ENCODE results near the gene SPOPL. TPM values are rescaled to one million over a fixed set of nuclear protein-coding genes. Genes with fewer than 3 reads are reported as not detected.

SPOPL gene
- total and polyA plus RNA-seq, 3 donors from 2014 or later = 9.1 to 14.2 (median 10.6) TPM

- intact Hi-C loops (cut with DNase I; ENCODE audit: low total_unique reads) = no loop called here
- Histone ChIP-seq H3K27ac (peak overlapping the region in 1 of 2 donors; percentile 93), H3K27me3 (no peaks in the 10 kb centered on the region), H3K36me3 (ENCODE audit: low read depth, missing control alignments) (no peaks in the 10 kb centered on the region), H3K4me3 (peak overlapping the region in 1 of 2 donors; percentile 88), H3K9me3 (no peaks in the 10 kb centered on the region), H3K4me1 (peaks cover 18% of the 10 kb centered on the region)
- no peak for TF ChIP-seq CTCF (IDR thresholded peaks at IDR 0.05)
- no peak for TF ChIP-seq POLR2A (IDR thresholded peaks at IDR 0.05)
- no peak for DNase-seq
- 10 to 39% methylated on average over 2 of the region's 2 CpGs for WGBS, 2 donors
Observed at GRCh38 chr2:138503087-138503442, 1.5 kb downstream of the SPOPL start.

- H3K27me3 ChIP-seq = no peaks in the 10 kb centered on the region
- 12 to 17% methylated on average over 3 of the region's 3 CpGs for WGBS, 2 donors
- H3K27ac ChIP-seq = no peak overlapping the region
- no peak for TF ChIP-seq POLR2A (IDR thresholded peaks at IDR 0.05)
- TF ChIP-seq CTCF (IDR thresholded peaks at IDR 0.05) = no peak
- H3K4me1 ChIP-seq = peaks cover 18% of the 10 kb centered on the region
- no peaks in the 10 kb centered on the region for H3K36me3 ChIP-seq (ENCODE audit: low read depth, missing control alignments)
- intact Hi-C loops (cut with DNase I; ENCODE audit: low total_unique reads) = no loop called here
- no peak overlapping the region for H3K4me3 ChIP-seq
- H3K9me3 ChIP-seq = no peaks in the 10 kb centered on the region
- DNase-seq = no peak
Observed at GRCh38 chr2:138503652-138504051, 2.1 kb downstream of the SPOPL start.

- no peak overlapping the region for H3K27ac ChIP-seq
- H3K4me3 ChIP-seq = no peak overlapping the region
- no peaks in the 10 kb centered on the region for H3K27me3 ChIP-seq
- DNase-seq = no peak
- no peaks in the 10 kb centered on the region for H3K9me3 ChIP-seq
- H3K36me3 ChIP-seq (ENCODE audit: low read depth, missing control alignments) = no peaks in the 10 kb centered on the region
- intact Hi-C loops (cut with DNase I; ENCODE audit: low total_unique reads) = no loop called here
- TF ChIP-seq POLR2A (IDR thresholded peaks at IDR 0.05) (no peak), CTCF (IDR thresholded peaks at IDR 0.05) (no peak)
- peaks cover 18% of the 10 kb centered on the region for H3K4me1 ChIP-seq
Observed at GRCh38 chr2:138504092-138504491, 2.5 kb downstream of the SPOPL start.

- no peaks in the 10 kb centered on the region for H3K27me3 ChIP-seq
- no peaks in the 10 kb centered on the region for H3K9me3 ChIP-seq
- peaks cover 18% of the 10 kb centered on the region for H3K4me1 ChIP-seq
- 29% methylated on average over 2 of the region's 2 CpGs for WGBS, 2 donors
- no peak for TF ChIP-seq CTCF (IDR thresholded peaks at IDR 0.05)
- TF ChIP-seq POLR2A (IDR thresholded peaks at IDR 0.05) = no peak
- H3K4me3 ChIP-seq = no peak overlapping the region
- no peak overlapping the region for H3K27ac ChIP-seq
- no peaks in the 10 kb centered on the region for H3K36me3 ChIP-seq (ENCODE audit: low read depth, missing control alignments)
- no peak for DNase-seq
- intact Hi-C loops (cut with DNase I; ENCODE audit: low total_unique reads) = no loop called here
Observed at GRCh38 chr2:138504546-138505235, 3.1 kb downstream of the SPOPL start.

- intact Hi-C loops (cut with DNase I; ENCODE audit: low total_unique reads) = no loop called here
- no peaks in the 10 kb centered on the region for H3K36me3 ChIP-seq (ENCODE audit: low read depth, missing control alignments)
- H3K4me1 ChIP-seq = peaks cover 11% of the 10 kb centered on the region
Observed at GRCh38 chr2:138507267-138507666, 5.7 kb downstream of the SPOPL start.

More at GRCh38 chr2:138507267-138507666, 5.7 kb downstream of the SPOPL start:
- H3K27me3 ChIP-seq = no peaks in the 10 kb centered on the region
- no peaks in the 10 kb centered on the region for H3K9me3 ChIP-seq
- no peak for DNase-seq
- TF ChIP-seq CTCF (IDR thresholded peaks at IDR 0.05) = no peak
- no peak for TF ChIP-seq POLR2A (IDR thresholded peaks at IDR 0.05)
- no peak overlapping the region for H3K27ac ChIP-seq
- H3K4me3 ChIP-seq = no peak overlapping the region
- 80 to 85% methylated on average over 4 of the region's 4 CpGs for WGBS, 2 donors

Data from testis (tissue), 3 donors.